Hepatocyte (in vitro differentiated cells): Measurements from ENCODE around the gene GNB1L.

Experiments
- CTCF ChIP-seq: fragments of 200-600 bp; sonication (generic); IDR thresholded peaks from 2 replicates; pipeline ENCODE4 v1.5.1; 2016; ENCODE audit warnings: antibody characterized with exemption, mild to moderate bottlenecking; ENCODE audit not compliant: poor library complexity
- EZH2 ChIP-seq: fragments of 200-600 bp; sonication (generic); IDR thresholded peaks from 2 replicates; pipeline ENCODE4 v1.6.1; 2016; ENCODE audit warnings: antibody characterized with exemption, mild to moderate bottlenecking, borderline replicate concordance

DNA sequence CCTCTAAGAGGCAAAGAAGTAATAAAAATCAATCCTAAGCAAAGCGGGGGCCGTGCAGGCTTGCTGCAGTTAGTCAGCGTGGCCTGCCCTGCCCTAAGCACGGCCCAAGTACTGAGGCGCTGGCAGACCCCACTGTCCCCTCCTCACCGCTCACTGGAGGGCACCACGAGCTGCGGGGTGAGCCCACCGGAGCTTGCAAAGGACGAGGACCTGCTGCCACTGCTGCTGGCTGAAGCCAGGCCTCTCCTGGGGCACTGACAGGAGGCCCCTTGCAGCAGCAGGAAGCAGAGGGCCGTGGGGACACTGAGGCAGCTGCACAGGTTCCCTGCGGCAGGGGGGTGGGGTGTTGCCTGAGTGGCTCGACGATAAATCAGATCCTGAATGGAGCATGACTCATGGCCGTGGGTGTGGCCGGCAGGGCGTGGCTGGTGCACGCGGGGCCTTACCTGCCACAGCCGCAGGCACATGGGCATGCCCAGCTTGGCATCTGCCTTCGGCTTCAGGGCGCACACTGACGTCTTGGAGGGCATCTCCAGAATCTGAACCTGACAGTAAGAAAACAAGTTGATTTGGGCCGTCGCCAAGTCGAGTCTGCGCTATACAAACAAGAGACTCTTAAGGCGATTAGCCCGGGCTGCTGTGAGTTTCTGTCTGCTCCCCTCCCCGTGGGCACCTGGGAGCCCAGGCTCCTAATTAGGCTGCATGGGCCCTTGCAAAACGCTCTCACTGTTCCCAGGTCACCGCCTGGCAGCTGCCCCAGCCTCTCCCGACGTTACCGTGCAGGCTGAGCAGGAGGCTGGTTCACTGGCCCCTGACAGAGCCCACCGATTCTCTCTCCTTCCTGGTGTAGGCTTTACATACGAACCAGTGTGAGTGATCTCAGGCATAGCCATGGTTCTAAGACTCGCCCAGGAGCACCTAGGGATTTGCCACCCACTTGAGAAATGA lies 48.2 kb downstream of the GNB1L start:
- TF ChIP-seq CTCF = no peak
- TF ChIP-seq EZH2 = no peak
